Adrenal gland (tissue), 12 donors: ENCODE measurements around the gene GLYR1. TPM values are rescaled to one million over a fixed set of nuclear protein-coding genes. Genes with fewer than 3 reads are reported as not detected.

Experiments
- DNase-seq, 7 donors: peaks; one replicate each; pipeline ENCODE4 v3.0.0-alpha.2; 2019 to 2020
- H3K27ac ChIP-seq, 5 donors: fragments of 200-600 bp; sonication (generic) in 4 of 5; 1 replicate in 3 of 5; 2 replicates in 2 of 5; pipeline versions ENCODE4 v1.5.1 to v1.8.0; 2016 to 2020; ENCODE audit warnings: mild to moderate bottlenecking in 1 of 5
- H3K27me3 ChIP-seq: fragments of 200-600 bp; 2 replicates; pipeline ENCODE4 v1.8.0; 2021
- H3K36me3 ChIP-seq, 2 donors: fragments of 200-600 bp; replicated peaks in 1 of 2; 1 replicate in 1 of 2; 2 replicates in 1 of 2; pipeline versions ENCODE4 v1.5.1 to v1.8.0; 2018 to 2022
- H3K4me1 ChIP-seq, 2 donors: fragments of 200-600 bp; replicated peaks in 1 of 2; 1 replicate in 1 of 2; 2 replicates in 1 of 2; pipeline versions ENCODE4 v1.5.1 to v1.8.0; 2018 to 2021
- H3K4me3 ChIP-seq, 4 donors: fragments of 200-600 bp; sonication (generic) in 3 of 4; one replicate each; pipeline ENCODE4 v1.5.1; 2016 to 2018
- H3K9me3 ChIP-seq, 3 donors: fragments of 200-600 bp; sonication (generic) in 1 of 3; replicated peaks in 1 of 3; 1 replicate in 2 of 3; 2 replicates in 1 of 3; pipeline versions ENCODE4 v1.5.1 to v1.8.0; 2016 to 2021
- POLR2A ChIP-seq, 2 donors: fragments of 450-650 bp; IDR thresholded peaks; one replicate each; pipeline ENCODE4 v1.6.1; 2017; ENCODE audit warnings: antibody characterized with exemption in 2 of 2, mild to moderate bottlenecking in 2 of 2, moderate library complexity in 1 of 2
- WGBS, 4 donors: extraction: QIAGEN DNeasy Blood & Tissue Kit in 2 of 4; methylation state at CpG; one replicate each; pipeline versions ENCODE4 v1.1.5 to v1.1.7; 2013 to 2017; 5-methylcytosine and 5-hydroxymethylcytosine counted together
- intact Hi-C, 2 donors: fragments of 100-400 bp; cut with DNase I; formaldehyde crosslinking; loops; one replicate each; pipeline versions ENCODE4 v1.14.1 to v1.15.0; 2022 to 2023
- polyA plus RNA-seq, 3 donors: library from polyadenylated mRNA; stranded (reverse); fragments of 200-250 nt in 2 of 3; fragments of 350-450 nt in 1 of 3; fragmentation: Illumina TruSeq in 1 of 3; extraction: RNeasy Lipid Tissue Mini Kit (QIAGEN cat#74804) in 1 of 3; gene quantifications; one replicate each; pipeline ENCODE4 v1.2.3, GENCODE V29; 2013 to 2014
- small RNA-seq, 2 donors: library from RNA; depleted of rRNA; stranded (forward); fragments of <200 nt; gene quantifications; one replicate each; pipeline ENCODE3, GENCODE V24; 2016
- total RNA-seq, 9 donors: library from RNA; depleted of rRNA in 4 of 9; stranded (reverse); fragments of >200 nt in 4 of 9; fragments of 120-200 nt in 1 of 9; fragmentation: NEBNext Ultra II Directional in 1 of 9; extraction: Animal tissue kit (Norgen Biotek cat#: 25700) in 1 of 9; gene quantifications; one replicate each; pipeline versions ENCODE4 v1.1.0 to v1.2.4, GENCODE V29; 2013 to 2023
- TF ChIP-seq, protein P1 (sequence below), 6 experiments: fragments of 450-650 bp in 4 of 6; fragments of 200-600 bp in 2 of 6; sonication (generic) in 1 of 6; IDR thresholded peaks; 1 replicate in 5 of 6; 2 replicates in 1 of 6; pipeline versions ENCODE4 v1.5.1 to v1.8.0; 2016 to 2021; ENCODE audit warnings: antibody characterized with exemption in 6 of 6, mild to moderate bottlenecking in 2 of 6, moderate library complexity in 1 of 6
- donor health status: healthy with polysubstance abuse.
- donor health status: Bipolar disorder and iron deficiency.
- donor health status: DM: yes; HTN: yes; CAD: no.
- donor health status: DM: no; HTN: no; CAD: no.
- donor health status: DM: no; HTN: no; CAD: no.
- donor health status: DM: yes; HTN: yes; CAD: no.

Gene GLYR1
- total and polyA plus RNA-seq, 12 donors: 39.3 to 118 (median 69.1) TPM

DNA sequence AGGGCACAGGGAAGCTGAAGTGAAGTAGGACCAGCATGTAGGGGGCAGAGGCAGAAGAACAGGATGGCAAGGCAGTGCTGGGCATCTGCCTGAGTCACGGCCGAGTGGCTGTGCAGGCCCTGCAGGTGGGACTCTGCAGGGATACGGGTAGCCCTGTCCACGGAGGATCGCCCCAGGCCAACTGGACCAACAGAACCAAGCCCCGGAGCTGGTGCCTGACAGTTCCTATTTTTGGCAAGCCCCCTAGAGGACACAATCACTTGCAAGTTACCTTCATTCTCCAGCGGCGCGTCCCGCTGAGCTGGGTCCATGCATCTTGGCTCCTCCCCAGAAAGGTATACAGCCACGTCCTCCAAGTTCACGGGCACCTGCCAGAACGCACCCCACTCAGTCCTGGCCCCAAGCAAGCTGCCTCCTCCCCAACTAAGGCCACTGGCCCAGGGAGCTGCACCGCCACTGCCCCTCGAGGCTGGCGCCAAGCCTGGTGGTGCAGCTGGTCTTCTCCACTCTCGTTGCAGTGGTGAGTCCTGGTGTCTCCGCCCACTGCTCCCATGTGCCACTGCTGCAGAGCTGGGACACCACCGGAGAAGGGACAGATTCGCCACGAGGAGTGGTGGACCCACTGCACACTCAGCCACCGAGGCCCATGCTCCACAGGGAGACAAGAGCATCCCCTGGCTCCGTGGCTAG lies 86.7 kb downstream of the GLYR1 start:
- intact Hi-C loops: no loop called here
- peaks cover 0 to 76% of the 10 kb centered on the region in 2 donors for H3K36me3 ChIP-seq

DNA sequence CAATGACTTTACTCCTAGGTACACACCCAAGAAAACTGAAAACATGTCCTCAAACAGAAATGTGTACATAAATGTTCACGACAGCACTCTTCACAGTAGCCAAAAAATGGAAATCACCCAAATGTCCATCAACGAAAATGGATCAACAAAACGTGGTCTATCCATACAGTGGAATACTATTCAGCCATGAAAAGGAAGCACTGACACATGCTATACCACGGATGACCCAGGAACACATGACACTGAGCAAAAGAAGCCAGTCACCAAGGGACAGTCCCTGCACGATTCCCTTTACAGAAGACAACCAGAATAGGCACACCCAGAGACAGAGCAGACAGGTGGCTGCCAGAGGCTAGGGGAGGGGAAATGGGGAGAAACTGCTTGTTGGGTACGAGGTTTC lies 91.4 kb downstream of the GLYR1 start:
- Histone ChIP-seq H3K36me3 (peaks cover 0 to 74% of the 10 kb centered on the region in 2 donors), H3K27ac (no peak overlapping the region), H3K4me3 (no peak overlapping the region), H3K9me3 (no peaks in the 10 kb centered on the region), H3K4me1 (no peaks in the 10 kb centered on the region), H3K27me3 (no peaks in the 10 kb centered on the region)
- WGBS, 4 donors: 93 to 97% (median 96%) methylated on average over 6 of the region's 6 CpGs
- intact Hi-C loops: no loop called here
- no peak for DNase-seq
- TF ChIP-seq, protein P1, sequence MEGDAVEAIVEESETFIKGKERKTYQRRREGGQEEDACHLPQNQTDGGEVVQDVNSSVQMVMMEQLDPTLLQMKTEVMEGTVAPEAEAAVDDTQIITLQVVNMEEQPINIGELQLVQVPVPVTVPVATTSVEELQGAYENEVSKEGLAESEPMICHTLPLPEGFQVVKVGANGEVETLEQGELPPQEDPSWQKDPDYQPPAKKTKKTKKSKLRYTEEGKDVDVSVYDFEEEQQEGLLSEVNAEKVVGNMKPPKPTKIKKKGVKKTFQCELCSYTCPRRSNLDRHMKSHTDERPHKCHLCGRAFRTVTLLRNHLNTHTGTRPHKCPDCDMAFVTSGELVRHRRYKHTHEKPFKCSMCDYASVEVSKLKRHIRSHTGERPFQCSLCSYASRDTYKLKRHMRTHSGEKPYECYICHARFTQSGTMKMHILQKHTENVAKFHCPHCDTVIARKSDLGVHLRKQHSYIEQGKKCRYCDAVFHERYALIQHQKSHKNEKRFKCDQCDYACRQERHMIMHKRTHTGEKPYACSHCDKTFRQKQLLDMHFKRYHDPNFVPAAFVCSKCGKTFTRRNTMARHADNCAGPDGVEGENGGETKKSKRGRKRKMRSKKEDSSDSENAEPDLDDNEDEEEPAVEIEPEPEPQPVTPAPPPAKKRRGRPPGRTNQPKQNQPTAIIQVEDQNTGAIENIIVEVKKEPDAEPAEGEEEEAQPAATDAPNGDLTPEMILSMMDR (IDR thresholded peaks at IDR 0.05): no peak
- no peak for TF ChIP-seq POLR2A (IDR thresholded peaks at IDR 0.05)

More for the DNA sequence above, 86.7 kb downstream of the GLYR1 start:
- peaks cover 0 to 5% of the 10 kb centered on the region in 2 donors for H3K4me1 ChIP-seq
- DNase-seq: no peak
- H3K9me3 ChIP-seq: no peaks in the 10 kb centered on the region
- TF ChIP-seq POLR2A (IDR thresholded peaks at IDR 0.05): no peak
- TF ChIP-seq, protein P1 (IDR thresholded peaks at IDR 0.05): no peak
- no peaks in the 10 kb centered on the region for H3K27me3 ChIP-seq
- H3K27ac ChIP-seq: no peak overlapping the region
- no peak overlapping the region for H3K4me3 ChIP-seq
- WGBS, 4 donors: 91 to 92% (median 92%) methylated on average over 9 to 23 of the region's 23 CpGs

DNA sequence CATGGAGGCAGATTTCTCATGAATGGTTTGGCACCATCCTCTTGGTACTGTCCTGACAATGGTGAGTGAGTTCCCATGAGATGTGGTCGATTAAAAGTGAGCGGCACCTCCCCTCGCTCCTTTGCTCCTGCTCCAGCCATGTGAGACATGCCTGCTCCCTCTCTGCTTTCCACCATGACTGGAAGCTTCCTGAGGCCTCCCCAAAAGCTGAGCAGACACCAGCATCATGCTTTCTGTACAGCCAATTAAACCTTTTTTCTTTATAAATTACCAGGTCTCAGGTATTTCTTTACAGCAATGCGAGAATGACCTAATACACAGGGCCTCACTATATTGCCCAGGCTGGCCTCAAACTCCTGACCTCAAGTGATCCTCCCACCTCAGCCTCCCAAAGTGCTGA lies 92.2 kb downstream of the GLYR1 start:
- Histone ChIP-seq H3K27me3 (no peaks in the 10 kb centered on the region), H3K4me1 (no peaks in the 10 kb centered on the region), H3K9me3 (no peaks in the 10 kb centered on the region), H3K36me3 (peaks cover 0 to 70% of the 10 kb centered on the region in 2 donors), H3K27ac (no peak overlapping the region), H3K4me3 (no peak overlapping the region)
- WGBS, 4 donors: 91 to 99% (median 97%) methylated on average over 4 of the region's 4 CpGs
- TF ChIP-seq POLR2A (IDR thresholded peaks at IDR 0.05): no peak
- TF ChIP-seq, protein P1 (IDR thresholded peaks at IDR 0.05): no peak
- intact Hi-C loops: no loop called here
- no peak for DNase-seq

DNA sequence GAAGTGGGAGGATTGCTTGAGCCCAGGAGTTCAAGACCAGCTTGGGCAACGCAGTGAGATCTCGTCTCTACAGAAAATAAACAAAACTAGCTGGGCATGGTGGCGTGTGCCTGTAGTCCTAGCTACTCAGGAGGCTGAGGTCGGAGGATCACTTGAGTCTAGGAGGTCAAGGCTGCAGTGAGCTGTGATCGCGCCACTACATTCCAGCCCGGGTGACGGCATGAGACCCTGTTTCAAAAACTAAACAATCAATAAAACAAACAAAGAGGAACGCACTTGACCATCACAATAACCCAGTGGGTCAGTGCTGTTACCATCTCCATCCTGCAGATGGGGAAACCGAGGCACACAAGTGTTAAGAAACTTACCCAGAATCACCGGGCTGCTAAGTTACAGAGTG lies 93.9 kb downstream of the GLYR1 start:
- Histone ChIP-seq H3K27me3 (no peaks in the 10 kb centered on the region), H3K4me3 (no peak overlapping the region), H3K36me3 (peaks cover 0 to 58% of the 10 kb centered on the region in 2 donors), H3K27ac (no peak overlapping the region), H3K9me3 (no peaks in the 10 kb centered on the region), H3K4me1 (no peaks in the 10 kb centered on the region)
- intact Hi-C loops: no loop called here
- 85 to 91% (median 90%) methylated on average over 11 of the region's 11 CpGs for WGBS, 4 donors
- no peak for TF ChIP-seq POLR2A (IDR thresholded peaks at IDR 0.05)
- DNase-seq: no peak

Small RNAs within 50 kb of the gene (small RNA-seq; reads per million reads assigned to genes)
- 0 reads per million in 2 donors for gene RF00017

Other genes with a start within 250 kb of the GLYR1 start
- 10 to 100 TPM; 12.0 to 34.3 (median 17.4) TPM for gene UBALD1, start 232.4 kb downstream of the GLYR1 start, total RNA-seq
- gene UBALD1, start 232.4 kb downstream of the GLYR1 start, polyA plus RNA-seq: 10 to 100 TPM in 2 of 3 donors, 1 to 10 TPM in 1; 3.7 to 92.7 (median 31.9) TPM
- gene MGRN1, start 222.5 kb downstream of the GLYR1 start, total RNA-seq: 10 to 100 TPM; 17.5 to 94.1 (median 71.8) TPM
- 10 to 100 TPM; 23.3 to 35.6 (median 27.3) TPM for gene MGRN1, start 222.5 kb downstream of the GLYR1 start, polyA plus RNA-seq
- 10 to 100 TPM; 45.4 to 99.3 (median 53.9) TPM for gene NUDT16L1, start 153.7 kb downstream of the GLYR1 start, total RNA-seq
- 10 to 100 TPM; 16.3 to 36.2 (median 28.1) TPM for gene NUDT16L1, start 153.7 kb downstream of the GLYR1 start, polyA plus RNA-seq
- gene ANKS3, start 113.0 kb downstream of the GLYR1 start, total RNA-seq: 10 to 100 TPM; 12.3 to 34.4 (median 17.4) TPM
- gene ANKS3, start 113.0 kb downstream of the GLYR1 start, polyA plus RNA-seq: 100 to 1,000 TPM in 1 of 3 donors, 10 to 100 TPM in 1, 1 to 10 TPM in 1; 7.2 to 118 (median 52.8) TPM
- 1 to 10 TPM in 6 of 9 donors, under 1 TPM in 3; 0.30 to 3.3 (median 1.1) TPM for gene DNAAF8, start 112.8 kb downstream of the GLYR1 start, total RNA-seq
- 1 to 10 TPM; 1.9 to 2.7 (median 2.3) TPM for gene DNAAF8, start 112.8 kb downstream of the GLYR1 start, polyA plus RNA-seq
- 10 to 100 TPM in 5 of 9 donors, 1 to 10 TPM in 4; 6.7 to 23.7 (median 13.0) TPM for gene ZNF500, start 80.1 kb downstream of the GLYR1 start, total RNA-seq
- 10 to 100 TPM in 1 of 3 donors, 1 to 10 TPM in 2; 3.9 to 18.5 (median 4.6) TPM for gene ZNF500, start 80.1 kb downstream of the GLYR1 start, polyA plus RNA-seq
- not detected for gene SEPTIN12, start 58.9 kb downstream of the GLYR1 start, total RNA-seq
- 1 to 10 TPM in 1 of 3 donors, not detected in 2; 1.1 TPM for gene SEPTIN12, start 58.9 kb downstream of the GLYR1 start, polyA plus RNA-seq
- gene SMIM22, start 51.9 kb downstream of the GLYR1 start, total RNA-seq: 1 to 10 TPM in 1 of 9 donors, not detected in 8; 1.9 TPM
- gene SMIM22, start 51.9 kb downstream of the GLYR1 start, polyA plus RNA-seq: not detected
- 100 to 1,000 TPM in 2 of 9 donors, 10 to 100 TPM in 7; 32.4 to 103 (median 75.3) TPM for gene ROGDI, start 44.7 kb downstream of the GLYR1 start, total RNA-seq
- gene ROGDI, start 44.7 kb downstream of the GLYR1 start, polyA plus RNA-seq: 100 to 1,000 TPM in 2 of 3 donors, 10 to 100 TPM in 1; 68.6 to 194 (median 178) TPM
- 10 to 100 TPM; 14.6 to 60.8 (median 31.1) TPM for gene UBN1, start 193 bp upstream of the GLYR1 start, total RNA-seq
- 10 to 100 TPM in 2 of 3 donors, 1 to 10 TPM in 1; 5.9 to 21.2 (median 13.2) TPM for gene UBN1, start 193 bp upstream of the GLYR1 start, polyA plus RNA-seq
- 10 to 100 TPM in 7 of 9 donors, under 1 TPM in 2; 0.55 to 20.9 (median 16.0) TPM for gene PPL, start 89.9 kb upstream of the GLYR1 start, total RNA-seq
- 10 to 100 TPM in 1 of 3 donors, 1 to 10 TPM in 1, under 1 TPM in 1; 0.38 to 10.1 (median 4.8) TPM for gene PPL, start 89.9 kb upstream of the GLYR1 start, polyA plus RNA-seq
- gene SEC14L5, start 111.0 kb upstream of the GLYR1 start, total RNA-seq: 1 to 10 TPM in 5 of 9 donors, under 1 TPM in 4; 0.12 to 1.8 (median 1.1) TPM
- gene SEC14L5, start 111.0 kb upstream of the GLYR1 start, polyA plus RNA-seq: under 1 TPM; 0.16 to 0.56 (median 0.51) TPM
- 10 to 100 TPM in 7 of 9 donors, 1 to 10 TPM in 2; 6.9 to 47.8 (median 19.9) TPM for gene NAGPA, start 186.6 kb upstream of the GLYR1 start, total RNA-seq
- 10 to 100 TPM in 2 of 3 donors, 1 to 10 TPM in 1; 4.5 to 23.9 (median 18.9) TPM for gene NAGPA, start 186.6 kb upstream of the GLYR1 start, polyA plus RNA-seq
- 10 to 100 TPM in 1 of 9 donors, 1 to 10 TPM in 7, under 1 TPM in 1; 1.00 to 27.9 (median 4.0) TPM for gene C16orf89, start 218.7 kb upstream of the GLYR1 start, total RNA-seq
- 10 to 100 TPM in 1 of 3 donors, 1 to 10 TPM in 2; 2.1 to 14.1 (median 6.3) TPM for gene C16orf89, start 218.7 kb upstream of the GLYR1 start, polyA plus RNA-seq
- 100 to 1,000 TPM in 1 of 9 donors, 10 to 100 TPM in 8; 30.6 to 207 (median 42.8) TPM for gene ALG1, start 224.6 kb upstream of the GLYR1 start, total RNA-seq
- 10 to 100 TPM; 19.2 to 43.2 (median 20.3) TPM for gene ALG1, start 224.6 kb upstream of the GLYR1 start, polyA plus RNA-seq